Panc1 (cell line): ENCODE results near the gene MAGEA11. TPM values are rescaled to one million over a fixed set of nuclear protein-coding genes. Genes with fewer than 3 reads are reported as not detected.

ENCODE experiments used
- ATAC-seq: fragments of 200-7000 bp; cut with Tn5 transposase; 2 replicates; pipeline ENCODE4 v1.9.1; 2020; ENCODE audit warnings: mild to moderate bottlenecking, moderate library complexity
- BruUV-seq: library from RNA; stranded (reverse); fragments of 400-500 nt; replicated peaks from 2 replicates; lab custom pipeline; 2021; lab: Mats Ljungman, UMichigan
- CTCF ChIA-PET: fragments of 300-600 bp; sonication (Branson Sonifier 250); formaldehyde crosslinking; loops from one replicate; lab custom pipeline; 2022; ENCODE audit warnings: antibody characterized with exemption; lab: Charles Lee
- POLR2A ChIA-PET: fragments of 300-600 bp; sonication (Branson Sonifier 250); formaldehyde crosslinking; loops from one replicate; lab custom pipeline; 2022; ENCODE audit warnings: antibody characterized with exemption; lab: Charles Lee
- DNase-seq: peaks from one replicate; pipeline ENCODE4 v3.0.0-alpha.2; 2010; ENCODE audit warnings: low read depth, low spot score
- H3K27ac ChIP-seq: 2 replicates; pipeline ENCODE4 v1.5.1; 2011; ENCODE audit warnings: mild to moderate bottlenecking, low read length, inconsistent platforms
- H3K27me3 ChIP-seq: fragments of 200-500 bp; sonication (Bioruptor generic); 2 replicates; pipeline ENCODE4 v1.6.0; 2014; ENCODE audit warnings: low read length, inconsistent platforms; ENCODE audit not compliant: control insufficient read depth, insufficient read depth
- H3K36me3 ChIP-seq: fragments of 200-500 bp; sonication (Bioruptor generic); 2 replicates; pipeline ENCODE4 v1.5.1; 2014; ENCODE audit warnings: inconsistent platforms, mild to moderate bottlenecking, low read length, moderate library complexity; ENCODE audit not compliant: control insufficient read depth, insufficient read depth
- H3K4me1 ChIP-seq: 2 replicates; pipeline ENCODE4 v1.5.1; 2011; ENCODE audit warnings: inconsistent platforms, mild to moderate bottlenecking, low read length, moderate library complexity; ENCODE audit not compliant: control insufficient read depth, insufficient read depth
- H3K4me3 ChIP-seq, 2 experiments: 2 replicates each; pipeline ENCODE4 v1.5.1; 2011 to 2012; ENCODE audit warnings: low read depth in 2 of 2, low read length in 2 of 2, mild to moderate bottlenecking in 2 of 2, inconsistent platforms in 1 of 2, moderate library complexity in 1 of 2
- H3K9me3 ChIP-seq: fragments of 200-500 bp; sonication (Bioruptor generic); 2 replicates; pipeline ENCODE4 v1.5.1; 2014; ENCODE audit warnings: low read depth, mild to moderate bottlenecking, inconsistent platforms, low read length, moderate library complexity; ENCODE audit not compliant: control insufficient read depth, insufficient read depth
- CTCF ChIP-seq: fragments of 450-650 bp; IDR thresholded peaks from 2 replicates; pipeline ENCODE4 v1.5.1; 2017; ENCODE audit warnings: mild to moderate bottlenecking
- POLR2AphosphoS5 ChIP-seq: IDR thresholded peaks from 2 replicates; pipeline ENCODE4 v1.6.1; 2012; ENCODE audit warnings: mild to moderate bottlenecking, low read depth, low read length, moderate library complexity
- SIN3A ChIP-seq: IDR thresholded peaks from 2 replicates; pipeline ENCODE4 v1.6.1; 2012; ENCODE audit warnings: low read depth, mild to moderate bottlenecking, low read length, moderate library complexity, borderline replicate concordance; ENCODE audit not compliant: insufficient read depth
- TCF7L2 ChIP-seq: IDR thresholded peaks from 2 replicates; pipeline ENCODE4 v1.6.1; 2011; ENCODE audit warnings: mild to moderate bottlenecking, low read depth, low read length, inconsistent platforms
- in situ Hi-C: cut with HindIII; loops from 2 replicates; pipeline ENCODE4 v1.10.0; 2016; ENCODE audit warnings: low sequenced_read_pairs, low pct_unique_long_range_greater_than_20kb
- intact Hi-C: fragments of 100-400 bp; cut with micrococcal nuclease; formaldehyde crosslinking; loops from one replicate; pipeline ENCODE4 v1.10.0; 2022; ENCODE audit not compliant: unreplicated experiment
- total RNA-seq: library from RNA; stranded (reverse); gene quantifications from one replicate; pipeline ENCODE4 v1.2.1, GENCODE V29; 2021; ENCODE audit not compliant: unreplicated experiment
- TF ChIP-seq, protein P1 (sequence below), 2 experiments: IDR thresholded peaks; 2 replicates each; pipeline ENCODE4 v1.6.1; 2011 to 2012; ENCODE audit warnings: low read depth in 2 of 2, control low read depth in 1 of 2, low read length in 1 of 2, mild to moderate bottlenecking in 1 of 2, moderate library complexity in 1 of 2; ENCODE audit not compliant: insufficient read depth in 1 of 2

Gene MAGEA11
- total RNA-seq, 1 experiment from 2014 or later = not detected

DNA sequence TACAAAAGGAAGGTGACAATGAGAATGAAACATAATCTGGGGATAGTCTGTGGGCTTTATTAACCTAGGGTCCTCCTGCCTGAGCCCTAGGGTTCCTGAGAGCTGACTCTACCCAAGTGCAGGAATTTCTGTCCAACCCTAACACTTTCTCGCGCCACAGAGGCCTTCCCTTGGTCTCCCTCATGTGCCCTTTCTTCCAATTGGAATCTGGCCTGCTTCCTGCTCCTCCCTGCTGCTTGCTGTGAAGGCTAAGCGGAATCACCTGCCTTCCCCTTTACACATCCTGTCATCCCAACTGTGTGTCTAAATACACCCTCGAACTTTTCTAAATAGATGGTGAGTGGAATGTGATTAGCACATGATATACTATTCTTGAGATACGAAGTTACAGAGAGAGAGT, 5.9 kb downstream of the MAGEA11 start:
- TF ChIP-seq CTCF = no peak
- TF ChIP-seq SIN3A = no peak
- TF ChIP-seq POLR2AphosphoS5 = no peak
- TF ChIP-seq TCF7L2 = no peak
- TF ChIP-seq, protein P1, sequence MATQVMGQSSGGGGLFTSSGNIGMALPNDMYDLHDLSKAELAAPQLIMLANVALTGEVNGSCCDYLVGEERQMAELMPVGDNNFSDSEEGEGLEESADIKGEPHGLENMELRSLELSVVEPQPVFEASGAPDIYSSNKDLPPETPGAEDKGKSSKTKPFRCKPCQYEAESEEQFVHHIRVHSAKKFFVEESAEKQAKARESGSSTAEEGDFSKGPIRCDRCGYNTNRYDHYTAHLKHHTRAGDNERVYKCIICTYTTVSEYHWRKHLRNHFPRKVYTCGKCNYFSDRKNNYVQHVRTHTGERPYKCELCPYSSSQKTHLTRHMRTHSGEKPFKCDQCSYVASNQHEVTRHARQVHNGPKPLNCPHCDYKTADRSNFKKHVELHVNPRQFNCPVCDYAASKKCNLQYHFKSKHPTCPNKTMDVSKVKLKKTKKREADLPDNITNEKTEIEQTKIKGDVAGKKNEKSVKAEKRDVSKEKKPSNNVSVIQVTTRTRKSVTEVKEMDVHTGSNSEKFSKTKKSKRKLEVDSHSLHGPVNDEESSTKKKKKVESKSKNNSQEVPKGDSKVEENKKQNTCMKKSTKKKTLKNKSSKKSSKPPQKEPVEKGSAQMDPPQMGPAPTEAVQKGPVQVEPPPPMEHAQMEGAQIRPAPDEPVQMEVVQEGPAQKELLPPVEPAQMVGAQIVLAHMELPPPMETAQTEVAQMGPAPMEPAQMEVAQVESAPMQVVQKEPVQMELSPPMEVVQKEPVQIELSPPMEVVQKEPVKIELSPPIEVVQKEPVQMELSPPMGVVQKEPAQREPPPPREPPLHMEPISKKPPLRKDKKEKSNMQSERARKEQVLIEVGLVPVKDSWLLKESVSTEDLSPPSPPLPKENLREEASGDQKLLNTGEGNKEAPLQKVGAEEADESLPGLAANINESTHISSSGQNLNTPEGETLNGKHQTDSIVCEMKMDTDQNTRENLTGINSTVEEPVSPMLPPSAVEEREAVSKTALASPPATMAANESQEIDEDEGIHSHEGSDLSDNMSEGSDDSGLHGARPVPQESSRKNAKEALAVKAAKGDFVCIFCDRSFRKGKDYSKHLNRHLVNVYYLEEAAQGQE (IDR thresholded peaks at IDR 0.05; ENCODE audit: insufficient read depth in 1 of 2, low read depth in 2 of 2, low read length in 1 of 2) = no peak
- no peak for DNase-seq

DNA sequence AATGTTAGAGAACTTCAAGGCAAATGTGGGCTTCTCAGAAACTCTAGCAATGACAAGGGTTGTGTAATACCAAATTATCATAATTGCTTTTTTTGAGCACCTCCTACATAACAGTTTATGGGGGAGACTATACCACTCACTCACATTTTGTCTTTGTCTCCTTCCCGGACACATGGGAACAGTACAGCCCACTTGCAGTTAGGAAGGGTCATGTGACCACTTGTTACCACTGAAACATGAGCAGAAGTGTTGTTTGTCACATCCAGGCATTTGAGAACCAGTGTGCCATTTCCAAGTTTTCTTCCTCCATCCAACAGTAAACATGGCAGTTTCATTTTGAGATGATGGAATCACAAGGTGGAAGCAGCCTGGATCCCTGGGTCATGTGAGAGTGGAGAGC, 6.9 kb downstream of the MAGEA11 start:
- ChIA-PET CTCF (no interaction called here), POLR2A (no interaction called here)
- peaks cover 4% of the 10 kb centered on the region for H3K27me3 ChIP-seq
- no peaks in the 10 kb centered on the region for H3K9me3 ChIP-seq
- no peaks in the 10 kb centered on the region for H3K4me1 ChIP-seq
- no peak overlapping the region for H3K4me3 ChIP-seq
- intact Hi-C loops = no loop called here
- in situ Hi-C loops = no loop called here
- no peaks in the 10 kb centered on the region for H3K36me3 ChIP-seq
- no peak overlapping the region for H3K27ac ChIP-seq
- BruUV-seq = no TSS peak
- DNase-seq (no peak), ATAC-seq (no peak)
- no peak for TF ChIP-seq TCF7L2
- no peak for TF ChIP-seq POLR2AphosphoS5
- TF ChIP-seq, protein P1 (IDR thresholded peaks at IDR 0.05; ENCODE audit: insufficient read depth in 1 of 2, low read depth in 2 of 2, low read length in 1 of 2) = no peak
- TF ChIP-seq CTCF = no peak
- no peak for TF ChIP-seq SIN3A

More for the DNA sequence above, 5.9 kb downstream of the MAGEA11 start:
- Histone ChIP-seq H3K27ac (no peak overlapping the region), H3K27me3 (peaks cover 4% of the 10 kb centered on the region), H3K36me3 (no peaks in the 10 kb centered on the region), H3K9me3 (no peaks in the 10 kb centered on the region), H3K4me1 (no peaks in the 10 kb centered on the region), H3K4me3 (no peak overlapping the region)
- intact Hi-C loops = no loop called here
- in situ Hi-C loops = no loop called here
- no TSS peak for BruUV-seq
- ATAC-seq = no peak
- ChIA-PET CTCF (no interaction called here), POLR2A (no interaction called here)
